Subcutaneous abdominal adipose tissue (tissue), 5 donors: Measurements from ENCODE around the gene MYH11.

Experiments used
- H3K27ac ChIP-seq: one replicate; pipeline ENCODE4 v1.7.0; 2013; ENCODE audit warnings: low read depth, mild to moderate bottlenecking, inconsistent platforms, low read length, moderate library complexity
- H3K27me3 ChIP-seq, 5 donors: one replicate each; pipeline ENCODE4 v1.7.0; 2013; ENCODE audit warnings: low read length in 5 of 5, inconsistent platforms in 1 of 5; ENCODE audit not compliant: control insufficient read depth in 5 of 5, insufficient read depth in 4 of 5
- H3K36me3 ChIP-seq, 5 donors: one replicate each; pipeline ENCODE4 v1.7.0; 2013; ENCODE audit warnings: low read length in 5 of 5; ENCODE audit not compliant: control insufficient read depth in 5 of 5, insufficient read depth in 5 of 5
- H3K4me1 ChIP-seq, 5 donors: one replicate each; pipeline ENCODE4 v1.7.0; 2013; ENCODE audit warnings: low read length in 5 of 5, mild to moderate bottlenecking in 3 of 5, moderate library complexity in 1 of 5; ENCODE audit not compliant: control insufficient read depth in 5 of 5, insufficient read depth in 5 of 5
- H3K4me3 ChIP-seq, 5 donors: one replicate each; pipeline ENCODE4 v1.7.0; 2013; ENCODE audit warnings: low read length in 5 of 5, low read depth in 1 of 5
- H3K9ac ChIP-seq, 5 donors: one replicate each; pipeline ENCODE4 v1.7.0; 2013; ENCODE audit warnings: low read length in 5 of 5, mild to moderate bottlenecking in 4 of 5, moderate library complexity in 3 of 5
- H3K9me3 ChIP-seq, 5 donors: one replicate each; pipeline ENCODE4 v1.7.0; 2013; ENCODE audit warnings: low read length in 5 of 5; ENCODE audit not compliant: control insufficient read depth in 5 of 5
- donor health status: healthy.
- donor health status: healthy.
- donor health status: healthy.
- donor health status: healthy.
- donor health status: healthy.

The MYH11 gene

GRCh38 chr16:15775209-15775608, 81.6 kb downstream of the MYH11 start:
- Histone ChIP-seq H3K4me3 (no peak overlapping the region), H3K9me3 (no peaks in the 10 kb centered on the region), H3K27me3 (peaks cover 0 to 6% (median 0%) of the 10 kb centered on the region in 5 donors), H3K27ac (no peak overlapping the region), H3K36me3 (no peaks in the 10 kb centered on the region), H3K4me1 (peaks cover 0 to 8% (median 4%) of the 10 kb centered on the region in 5 donors), H3K9ac (no peak overlapping the region)

GRCh38 chr16:15773968-15774367, 82.9 kb downstream of the MYH11 start:
- Histone ChIP-seq H3K36me3 (no peaks in the 10 kb centered on the region), H3K27me3 (peaks cover 0 to 6% (median 0%) of the 10 kb centered on the region in 5 donors), H3K27ac (no peak overlapping the region)

GRCh38 chr16:15772579-15773293, 84.1 kb downstream of the MYH11 start:
- Histone ChIP-seq H3K9me3 (no peaks in the 10 kb centered on the region), H3K27ac (no peak overlapping the region), H3K4me3 (no peak overlapping the region), H3K36me3 (no peaks in the 10 kb centered on the region), H3K9ac (no peak overlapping the region), H3K27me3 (peaks cover 0 to 6% (median 0%) of the 10 kb centered on the region in 5 donors), H3K4me1 (peaks cover 0 to 13% (median 5%) of the 10 kb centered on the region in 5 donors)

More at GRCh38 chr16:15773968-15774367, 82.9 kb downstream of the MYH11 start:
- peaks cover 0 to 13% (median 5%) of the 10 kb centered on the region in 5 donors for H3K4me1 ChIP-seq
- no peak overlapping the region for H3K9ac ChIP-seq
- H3K4me3 ChIP-seq = no peak overlapping the region
- no peaks in the 10 kb centered on the region for H3K9me3 ChIP-seq

GRCh38 chr16:15771694-15772093, 85.1 kb downstream of the MYH11 start:
- Histone ChIP-seq H3K9ac (no peak overlapping the region), H3K27me3 (peaks cover 0 to 3% (median 0%) of the 10 kb centered on the region in 5 donors), H3K4me1 (peaks cover 0 to 13% (median 5%) of the 10 kb centered on the region in 5 donors), H3K27ac (no peak overlapping the region), H3K9me3 (no peaks in the 10 kb centered on the region), H3K4me3 (no peak overlapping the region), H3K36me3 (no peaks in the 10 kb centered on the region)

GRCh38 chr16:15770512-15770911, 86.3 kb downstream of the MYH11 start:
- H3K9ac ChIP-seq = no peak overlapping the region
- H3K27me3 ChIP-seq = peaks cover 0 to 3% (median 0%) of the 10 kb centered on the region in 5 donors
- no peak overlapping the region for H3K4me3 ChIP-seq
- H3K36me3 ChIP-seq = no peaks in the 10 kb centered on the region
- no peaks in the 10 kb centered on the region for H3K9me3 ChIP-seq
- H3K27ac ChIP-seq = peak overlapping the region; percentile 4
- peaks cover 0 to 13% (median 5%) of the 10 kb centered on the region in 5 donors for H3K4me1 ChIP-seq

GRCh38 chr16:15770107-15770506, 86.7 kb downstream of the MYH11 start:
- peaks cover 0 to 3% (median 0%) of the 10 kb centered on the region in 5 donors for H3K27me3 ChIP-seq
- no peaks in the 10 kb centered on the region for H3K9me3 ChIP-seq
- H3K27ac ChIP-seq = peak overlapping the region; percentile 4
- H3K4me1 ChIP-seq = peaks cover 0 to 13% (median 5%) of the 10 kb centered on the region in 5 donors
- H3K4me3 ChIP-seq = peak overlapping the region in 1 of 5 donors; percentile 19
- no peak overlapping the region for H3K9ac ChIP-seq
- no peaks in the 10 kb centered on the region for H3K36me3 ChIP-seq

- no peaks in the 10 kb centered on the region for H3K36me3 ChIP-seq
Measured at GRCh38 chr16:15769239-15769638, 87.6 kb downstream of the MYH11 start.

GRCh38 chr16:15768201-15768600, 88.6 kb downstream of the MYH11 start:
- H3K27ac ChIP-seq = no peak overlapping the region
- peaks cover 0 to 13% (median 5%) of the 10 kb centered on the region in 5 donors for H3K4me1 ChIP-seq
- no peaks in the 10 kb centered on the region for H3K36me3 ChIP-seq
- no peaks in the 10 kb centered on the region for H3K9me3 ChIP-seq
- no peak overlapping the region for H3K9ac ChIP-seq
- peaks cover 0 to 3% (median 0%) of the 10 kb centered on the region in 5 donors for H3K27me3 ChIP-seq
- H3K4me3 ChIP-seq = no peak overlapping the region

More at GRCh38 chr16:15769239-15769638, 87.6 kb downstream of the MYH11 start:
- Histone ChIP-seq H3K4me1 (peaks cover 0 to 13% (median 5%) of the 10 kb centered on the region in 5 donors), H3K9ac (no peak overlapping the region), H3K27me3 (peaks cover 0 to 3% (median 0%) of the 10 kb centered on the region in 5 donors), H3K9me3 (no peaks in the 10 kb centered on the region), H3K27ac (no peak overlapping the region), H3K4me3 (no peak overlapping the region)

GRCh38 chr16:15766918-15767317, 89.9 kb downstream of the MYH11 start:
- Histone ChIP-seq H3K27ac (no peak overlapping the region), H3K27me3 (peaks cover 0 to 6% (median 3%) of the 10 kb centered on the region in 5 donors), H3K4me3 (no peak overlapping the region), H3K9me3 (no peaks in the 10 kb centered on the region), H3K36me3 (no peaks in the 10 kb centered on the region), H3K9ac (no peak overlapping the region), H3K4me1 (peaks cover 0 to 13% (median 5%) of the 10 kb centered on the region in 5 donors)

- no peak overlapping the region for H3K4me3 ChIP-seq
- no peak overlapping the region for H3K9ac ChIP-seq
- peaks cover 0 to 6% (median 3%) of the 10 kb centered on the region in 5 donors for H3K27me3 ChIP-seq
- H3K36me3 ChIP-seq = no peaks in the 10 kb centered on the region
- H3K4me1 ChIP-seq = peaks cover 0 to 11% (median 5%) of the 10 kb centered on the region in 5 donors
- H3K27ac ChIP-seq = no peak overlapping the region
- H3K9me3 ChIP-seq = no peaks in the 10 kb centered on the region
Measured at GRCh38 chr16:15765880-15766279, 90.9 kb downstream of the MYH11 start.
